Right lung (tissue), 10 donors: ENCODE measurements around the gene SLC9B2. TPM values are rescaled to one million over a fixed set of nuclear protein-coding genes. Genes with fewer than 3 reads are reported as not detected.
A peak's percentile ranks its signal among the peaks of the same experiment; 100 is the strongest.

Source experiments
- DNase-seq, 2 donors: peaks; one replicate each; pipeline ENCODE4 v3.0.0-alpha.2; 2013
- long read RNA-seq, 8 donors: transcript quantifications; one replicate each; lab custom pipeline, GENCODE V29; 2026
- polyA plus RNA-seq, 5 donors: library from polyadenylated mRNA; unstranded; fragments of 120-200 nt; gene quantifications; one replicate each; pipeline versions ENCODE4 v1.2.1 to v1.2.3, GENCODE V29; 2013; ENCODE audit warnings: inconsistent platforms in 1 of 5, low replicate concordance in 1 of 5; ENCODE audit not compliant: insufficient read length in 5 of 5, insufficient read depth in 1 of 5

SLC9B2 gene, protein sequence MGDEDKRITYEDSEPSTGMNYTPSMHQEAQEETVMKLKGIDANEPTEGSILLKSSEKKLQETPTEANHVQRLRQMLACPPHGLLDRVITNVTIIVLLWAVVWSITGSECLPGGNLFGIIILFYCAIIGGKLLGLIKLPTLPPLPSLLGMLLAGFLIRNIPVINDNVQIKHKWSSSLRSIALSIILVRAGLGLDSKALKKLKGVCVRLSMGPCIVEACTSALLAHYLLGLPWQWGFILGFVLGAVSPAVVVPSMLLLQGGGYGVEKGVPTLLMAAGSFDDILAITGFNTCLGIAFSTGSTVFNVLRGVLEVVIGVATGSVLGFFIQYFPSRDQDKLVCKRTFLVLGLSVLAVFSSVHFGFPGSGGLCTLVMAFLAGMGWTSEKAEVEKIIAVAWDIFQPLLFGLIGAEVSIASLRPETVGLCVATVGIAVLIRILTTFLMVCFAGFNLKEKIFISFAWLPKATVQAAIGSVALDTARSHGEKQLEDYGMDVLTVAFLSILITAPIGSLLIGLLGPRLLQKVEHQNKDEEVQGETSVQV
- 10 to 100 TPM in 1 of 5 donors, 1 to 10 TPM in 4; 5.8 to 12.1 (median 8.3) TPM for polyA plus RNA-seq
- long read RNA-seq, donor 1, partial matches to known transcripts: 0 of 1 reads
- long read RNA-seq, donor 1, other reads (novel, unspliced or antisense): 0 of 1 reads
- long read RNA-seq, donor 2: 0 reads
- long read RNA-seq, donor 3, partial matches to known transcripts: 0 of 1 reads
- long read RNA-seq, donor 3, other reads (novel, unspliced or antisense): 0 of 1 reads
- long read RNA-seq, donor 4, partial matches to known transcripts: 0 of 1 reads
- long read RNA-seq, donor 4, other reads (novel, unspliced or antisense): 0 of 1 reads
- long read RNA-seq, donor 5, partial matches to known transcripts: 0 of 1 reads
- long read RNA-seq, donor 5, other reads (novel, unspliced or antisense): 0 of 1 reads
- long read RNA-seq, donor 6: 0 reads
- long read RNA-seq, donor 7, partial matches to known transcripts: 0 of 1 reads
- long read RNA-seq, donor 7, other reads (novel, unspliced or antisense): 0 of 1 reads
- long read RNA-seq, donor 8: 0 reads

DNA sequence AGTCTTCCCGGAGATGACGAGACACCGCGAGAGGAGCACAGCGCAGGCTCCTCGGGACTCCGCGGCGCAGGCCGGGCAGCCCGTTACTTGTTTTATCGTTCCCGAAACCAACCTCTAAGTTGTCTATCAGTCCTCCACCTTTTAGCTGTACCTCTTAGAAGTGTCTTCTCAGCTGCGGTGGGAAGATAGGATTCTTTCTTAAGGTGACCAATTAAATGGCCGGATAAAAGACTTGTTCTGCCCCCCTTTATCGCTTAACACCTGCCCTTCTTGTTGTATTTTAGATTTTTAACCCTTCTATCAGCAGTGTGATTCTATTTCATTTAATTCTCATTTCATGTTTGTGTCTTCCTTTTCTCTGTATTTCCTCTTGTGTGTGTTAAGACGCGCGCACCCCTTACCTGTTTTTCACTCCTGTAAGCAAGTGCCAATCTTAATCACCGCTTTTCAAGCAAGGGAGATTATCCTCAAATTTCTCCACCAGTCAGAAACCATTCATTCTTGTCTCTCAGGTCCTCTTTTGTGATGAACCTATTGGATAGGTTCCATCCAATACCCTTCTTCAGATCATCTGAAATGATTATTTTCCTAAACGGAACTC lies at the start of gene SLC9B2:
Gene SLC9B2 (minus strand): TSS at position 15 of the 601 bp plus-strand sequence. CDS start 9,211 bp downstream, outside the sequence.
- peak in 1 of 2 donors; percentile 56 for DNase-seq

DNA sequence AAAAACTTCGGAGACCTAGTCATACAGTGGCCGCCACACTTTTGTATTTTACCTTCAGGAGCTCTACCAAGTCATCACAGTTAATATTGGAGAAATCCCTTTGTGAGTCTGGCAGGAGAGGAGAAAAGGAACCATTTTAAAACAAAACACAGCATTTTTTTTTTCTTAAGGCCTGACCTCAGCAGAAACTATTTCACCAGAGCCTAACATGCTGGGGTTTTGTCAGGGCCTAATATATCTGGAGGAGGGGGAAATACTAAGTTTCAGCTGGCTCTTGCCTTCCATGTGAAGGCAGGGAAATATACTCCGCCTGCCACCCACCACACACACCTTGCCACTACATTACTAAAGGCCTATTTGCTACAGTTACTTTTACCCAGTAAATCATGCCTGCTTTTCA lies 49.6 kb upstream of the SLC9B2 start:
- DNase-seq: no peak

DNA sequence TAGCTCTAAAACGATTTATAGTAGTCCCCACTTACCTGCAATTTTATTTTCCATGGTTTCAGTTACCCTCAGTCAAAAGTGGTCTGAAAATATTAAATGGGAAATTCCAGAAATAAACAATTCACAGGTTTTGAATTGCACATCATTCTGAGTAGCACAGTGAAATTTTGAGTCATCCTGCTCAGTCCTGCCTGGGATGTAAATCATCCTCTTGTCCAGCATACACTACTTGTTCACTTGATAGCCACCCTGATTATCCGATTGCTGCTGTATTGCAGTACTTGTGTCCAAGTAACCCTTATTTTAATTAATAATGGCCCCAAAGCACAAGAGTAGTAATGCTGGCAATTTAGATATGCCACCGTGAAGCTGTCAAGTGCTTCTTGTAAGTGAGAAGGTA lies 46.6 kb upstream of the SLC9B2 start:
- DNase-seq: no peak

DNA sequence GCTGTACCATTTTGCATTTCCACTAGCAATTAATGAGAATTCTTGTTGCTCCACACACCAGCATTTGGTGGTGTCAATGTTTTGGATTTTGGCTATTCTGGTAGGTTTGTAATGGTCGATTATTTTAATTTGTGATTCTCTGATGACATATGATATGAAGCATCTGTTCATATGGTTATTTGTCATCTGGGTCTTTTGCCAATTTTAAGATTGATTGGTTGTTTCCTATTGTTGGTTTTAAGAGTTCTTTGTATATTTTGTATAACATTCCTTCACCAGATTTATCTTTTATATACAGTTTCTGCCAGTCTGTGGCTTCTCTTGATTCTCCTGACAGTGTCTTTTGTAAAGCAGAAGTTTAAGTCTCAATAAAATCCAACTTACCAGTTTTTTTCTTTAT lies 41.6 kb upstream of the SLC9B2 start:
- DNase-seq: no peak

DNA sequence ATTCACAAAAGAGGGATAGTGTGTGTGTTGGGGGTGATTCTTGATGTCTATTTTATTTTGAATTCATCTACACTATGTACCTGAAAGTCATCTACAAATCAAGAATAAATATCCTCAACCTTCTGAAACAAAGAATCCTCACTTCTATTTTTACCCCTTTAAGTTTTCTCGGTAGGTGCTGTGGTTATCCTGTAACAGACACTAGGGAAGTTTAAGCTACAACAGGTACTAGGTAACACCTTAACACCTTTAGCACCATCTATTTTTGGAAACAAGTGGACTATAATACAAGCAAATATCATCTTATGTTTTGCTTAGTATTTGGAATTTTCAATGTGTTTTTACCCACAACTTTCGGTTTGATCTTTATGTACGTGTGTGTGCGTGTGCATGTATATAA lies 35.0 kb upstream of the SLC9B2 start:
- no peak for DNase-seq

DNA sequence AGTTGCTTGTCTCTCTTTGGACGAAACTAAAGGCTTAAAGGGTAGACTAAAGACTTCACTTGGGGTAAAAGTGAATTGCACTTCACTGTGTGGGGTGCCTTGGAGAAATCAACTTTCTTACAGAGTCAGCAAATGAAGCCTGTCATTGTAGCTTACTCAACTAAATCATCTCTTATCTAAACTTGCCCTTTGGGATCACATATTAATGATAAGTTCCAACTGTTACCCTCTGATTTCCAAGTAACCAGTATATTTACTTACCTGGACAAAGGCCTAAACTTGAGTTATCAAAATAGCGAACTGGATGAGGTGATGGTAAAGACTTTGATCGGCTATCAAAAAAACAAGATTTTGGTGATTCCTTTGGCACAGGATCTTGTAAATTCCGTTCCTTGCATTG lies 32.0 kb upstream of the SLC9B2 start:
- no peak for DNase-seq

DNA sequence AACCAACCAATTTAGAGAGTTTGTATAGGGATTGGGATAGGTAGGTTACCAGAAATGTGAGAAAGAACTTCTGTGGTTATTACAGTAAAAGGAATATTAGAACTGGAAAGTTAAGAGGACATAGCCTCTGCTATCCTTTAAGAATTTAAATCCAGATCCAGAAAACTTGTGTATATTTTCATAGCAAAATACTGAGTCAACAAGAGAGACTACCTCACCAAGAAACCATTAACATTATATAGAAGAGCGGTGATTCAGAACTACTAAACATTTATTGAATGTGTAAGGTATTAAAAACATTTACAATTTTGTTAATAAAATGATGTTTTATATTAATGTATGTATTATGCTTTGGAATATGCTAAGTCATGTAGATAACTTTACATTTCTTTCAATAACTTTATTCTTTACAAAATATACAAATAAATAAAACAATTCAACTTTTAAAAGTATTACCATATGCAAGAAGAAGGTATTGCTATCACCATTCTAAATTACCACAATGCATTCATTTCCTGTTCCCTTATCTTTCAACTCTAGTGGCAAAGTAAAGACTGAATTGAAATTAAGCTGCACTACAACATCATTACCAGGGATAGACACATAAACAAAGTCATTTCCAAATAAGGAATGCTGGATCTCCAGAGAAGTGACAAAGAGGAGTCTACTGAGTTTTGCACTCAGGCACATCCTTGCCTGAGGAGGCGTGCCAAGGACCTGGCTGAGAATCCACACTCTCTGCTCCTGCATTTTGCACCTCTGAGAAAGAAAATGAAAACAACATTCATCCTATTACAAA lies 29.2 kb upstream of the SLC9B2 start:
- DNase-seq: no peak

DNA sequence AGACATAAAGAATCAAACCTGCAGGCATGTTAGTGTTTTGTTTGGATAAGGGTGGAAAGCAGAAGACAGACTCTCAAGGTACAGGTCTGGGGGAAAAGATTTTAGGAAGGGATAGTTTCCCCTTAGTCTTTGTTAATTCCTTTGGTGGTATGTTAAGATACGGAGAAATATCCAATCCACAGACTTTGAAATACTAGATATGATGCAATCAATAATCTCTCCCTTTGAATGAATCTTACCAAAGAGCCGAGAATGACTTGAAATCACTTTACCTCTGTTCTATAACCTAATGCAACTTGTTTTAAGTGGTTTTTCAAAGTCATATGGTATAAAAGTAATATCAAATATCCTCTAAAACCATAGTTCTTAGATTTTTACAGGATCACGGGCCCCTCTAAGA lies 28.3 kb upstream of the SLC9B2 start:
- DNase-seq: no peak

DNA sequence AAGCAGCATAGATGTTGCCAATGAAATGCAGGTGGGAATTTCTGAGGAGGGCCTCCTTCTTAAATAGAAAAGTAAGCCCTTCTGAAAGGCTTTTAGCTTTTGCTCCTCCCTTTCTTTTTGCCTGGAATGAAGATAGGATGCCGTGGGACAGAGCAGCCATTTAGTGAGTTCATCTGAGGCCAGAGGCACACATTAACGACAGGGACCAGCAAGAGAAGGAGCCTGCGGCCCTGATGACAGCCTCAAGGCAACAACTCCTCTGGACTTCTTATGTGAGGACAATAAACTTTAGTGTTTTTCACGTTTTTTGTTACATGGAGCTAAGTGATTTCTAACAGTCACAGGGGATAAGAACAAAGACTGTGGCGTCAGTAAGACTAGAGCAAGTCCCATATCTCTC lies 24.1 kb upstream of the SLC9B2 start:
- no peak for DNase-seq

DNA sequence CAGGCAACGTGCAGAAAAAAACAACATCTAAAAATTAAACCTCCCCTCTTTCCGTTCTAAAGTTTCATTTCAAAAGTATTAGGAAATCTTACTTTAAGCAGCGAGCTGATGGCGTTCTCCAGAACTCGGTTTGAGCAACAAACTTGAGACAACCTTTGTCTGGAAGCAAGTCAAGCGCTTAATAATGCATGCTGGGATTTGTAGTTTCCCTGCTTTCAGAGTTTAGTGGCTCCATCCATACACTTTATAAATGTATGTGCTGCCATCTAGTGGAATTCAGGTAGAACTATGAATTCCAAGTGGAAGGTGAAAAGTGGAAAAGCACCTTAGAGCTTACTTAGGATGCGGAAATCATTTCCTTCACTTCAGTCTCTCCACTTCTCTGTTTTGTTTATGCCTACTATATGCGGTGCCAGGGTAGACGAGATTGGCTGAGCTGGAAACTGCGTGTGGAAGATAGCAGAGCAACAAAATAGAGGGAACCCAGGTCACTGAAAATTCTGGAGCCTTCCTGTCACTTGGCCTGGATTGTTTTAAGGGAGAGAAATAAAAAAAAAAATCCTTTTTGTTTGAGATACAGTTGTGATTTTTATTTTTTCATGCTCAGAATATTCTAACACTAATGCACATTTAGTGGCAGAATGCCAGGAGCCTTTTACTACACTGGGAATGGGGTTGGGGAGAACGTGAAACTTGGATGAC lies 23.3 kb upstream of the SLC9B2 start, which contains the start of gene BDH2:
Gene BDH2 (minus strand): TSS at position 144 of the 702 bp plus-strand sequence. CDS start 3,580 bp downstream, outside the sequence.
- DNase-seq: peak; percentile 85 to 90

DNA sequence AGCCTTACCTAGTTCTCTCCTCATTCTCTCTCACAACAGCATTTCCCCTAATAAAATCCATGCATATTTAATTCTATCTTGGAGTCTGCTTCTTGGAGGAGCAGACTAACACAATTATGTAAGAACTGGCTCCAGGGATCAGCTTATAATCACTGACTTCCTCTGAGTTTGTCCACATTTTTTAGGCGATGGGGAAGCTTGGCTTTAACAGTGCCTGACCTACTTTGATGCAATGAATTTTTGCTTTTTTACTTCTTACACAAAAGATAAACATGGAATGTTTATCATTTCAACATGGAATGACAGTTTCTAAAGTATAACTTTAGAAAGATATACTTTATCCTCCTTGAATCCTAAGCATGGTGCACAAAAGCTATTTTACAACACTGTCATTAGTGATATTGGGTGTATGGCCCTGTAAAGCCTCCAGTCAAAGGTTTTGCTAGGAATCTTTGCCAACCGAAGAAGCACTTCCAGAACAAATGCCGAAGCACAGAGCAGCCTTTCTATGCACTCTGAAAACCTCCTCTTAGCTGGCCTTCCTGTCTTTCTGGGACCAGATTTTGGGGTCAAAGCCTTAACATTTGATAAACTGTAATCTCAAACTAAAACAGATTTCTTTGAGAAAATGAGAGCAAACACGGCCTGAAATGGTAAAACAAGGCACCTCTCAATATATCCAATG lies 22.3 kb upstream of the SLC9B2 start:
- peak; percentile 8 to 24 for DNase-seq

DNA sequence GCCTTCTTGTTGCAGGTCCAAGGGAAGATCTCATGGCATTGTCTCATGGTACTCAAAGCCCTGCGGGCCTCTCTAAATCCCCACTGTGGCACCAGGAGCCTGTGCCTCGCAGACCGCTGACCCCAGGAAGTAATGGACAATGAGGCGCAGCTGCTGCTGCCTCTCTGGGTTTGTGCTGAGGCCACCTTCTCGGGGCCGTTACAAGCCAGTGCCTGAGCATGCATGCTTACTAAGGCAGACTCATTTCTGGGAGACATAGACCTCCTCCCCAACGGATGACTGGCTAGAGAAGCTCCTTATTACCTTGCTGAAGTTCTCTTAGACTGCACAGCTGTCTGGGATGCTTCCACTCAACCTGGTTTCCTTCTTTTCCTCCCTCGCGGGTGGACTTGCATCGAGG lies 21.8 kb upstream of the SLC9B2 start:
- DNase-seq: no peak

DNA sequence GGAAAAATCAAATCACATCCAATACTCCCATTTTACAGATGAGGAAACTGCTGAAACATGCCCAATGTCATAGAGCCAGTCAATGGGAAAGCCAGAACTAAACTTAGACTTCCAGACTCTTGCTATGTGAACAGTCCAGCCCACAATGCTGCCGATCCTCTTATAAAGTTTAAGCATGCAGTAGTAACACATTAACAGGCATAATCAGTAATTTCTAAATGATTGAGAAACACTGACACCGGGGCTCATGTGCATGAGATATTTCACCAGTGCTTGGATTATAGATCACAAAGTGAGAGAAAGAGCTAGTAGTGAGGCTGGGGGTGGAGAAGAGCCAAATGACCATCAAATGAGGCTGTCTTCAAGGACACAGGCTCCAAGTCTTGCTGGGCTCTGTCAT lies 20.6 kb upstream of the SLC9B2 start:
- no peak for DNase-seq

DNA sequence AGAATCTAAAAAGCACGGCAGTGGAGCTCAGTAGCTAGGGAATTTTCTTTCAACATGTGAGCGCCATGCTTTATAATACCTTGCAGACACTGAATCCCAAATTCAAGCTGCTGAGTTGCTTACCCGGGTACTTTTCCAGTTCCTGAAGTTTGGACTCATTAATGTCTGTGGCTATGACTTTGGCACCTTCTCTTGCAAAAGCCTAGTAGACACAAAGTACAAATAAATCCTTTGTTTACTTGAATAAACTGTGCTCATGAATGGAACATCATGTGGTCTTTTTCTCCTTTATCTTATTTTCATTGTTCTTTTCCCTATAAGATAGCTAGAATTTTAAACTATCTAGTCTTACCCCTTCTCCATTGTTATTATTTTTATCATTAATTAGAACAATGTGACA lies 18.5 kb upstream of the SLC9B2 start:
- DNase-seq: no peak

DNA sequence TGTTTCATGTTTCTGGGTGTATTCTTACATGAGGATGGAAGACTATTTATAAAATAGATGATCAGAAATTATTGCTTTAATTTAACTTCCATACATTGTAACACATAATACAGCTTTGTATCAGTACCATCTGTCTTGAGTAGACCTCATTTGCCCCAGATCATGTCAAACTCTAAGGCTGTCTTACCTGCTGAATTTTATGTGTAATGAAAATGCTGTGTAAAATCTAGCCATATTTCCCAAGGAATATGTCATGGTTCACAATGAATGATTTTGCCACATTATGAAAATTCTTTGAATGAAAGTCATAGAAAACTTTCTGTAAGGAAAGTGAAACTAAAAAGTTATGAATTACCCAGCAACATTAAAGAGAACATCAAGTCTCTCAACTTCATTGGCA lies 15.7 kb upstream of the SLC9B2 start:
- no peak for DNase-seq

DNA sequence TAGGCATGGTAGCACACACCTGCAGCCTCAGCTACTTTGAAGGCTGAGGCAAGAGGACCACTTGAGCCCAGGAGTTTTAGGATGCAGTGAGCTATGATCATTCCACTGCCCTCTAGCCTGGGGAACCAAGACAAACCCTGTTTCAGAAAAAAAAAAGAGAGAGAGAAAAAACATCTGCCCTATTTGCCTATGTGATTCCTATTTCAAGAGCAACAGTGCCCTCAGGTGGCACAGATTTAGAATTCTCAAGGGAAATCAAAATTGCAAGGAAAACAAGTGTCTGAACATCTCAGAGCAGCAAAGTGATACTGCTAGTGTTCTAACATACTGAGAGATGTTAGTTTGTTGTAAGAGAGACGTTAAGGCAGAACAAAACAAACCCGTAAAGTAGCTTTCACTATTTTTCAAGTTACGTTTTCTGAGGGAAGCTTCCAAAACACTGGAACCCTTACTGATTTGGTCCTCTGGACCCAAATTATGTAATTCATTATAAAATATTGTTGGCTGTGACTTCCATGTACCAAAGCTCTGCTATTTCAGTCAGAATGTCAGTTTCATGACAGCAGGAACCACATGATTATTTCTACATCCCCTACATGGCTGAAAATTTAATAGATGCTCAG lies 15.2 kb upstream of the SLC9B2 start:
- DNase-seq: peak; percentile 31 to 46

DNA sequence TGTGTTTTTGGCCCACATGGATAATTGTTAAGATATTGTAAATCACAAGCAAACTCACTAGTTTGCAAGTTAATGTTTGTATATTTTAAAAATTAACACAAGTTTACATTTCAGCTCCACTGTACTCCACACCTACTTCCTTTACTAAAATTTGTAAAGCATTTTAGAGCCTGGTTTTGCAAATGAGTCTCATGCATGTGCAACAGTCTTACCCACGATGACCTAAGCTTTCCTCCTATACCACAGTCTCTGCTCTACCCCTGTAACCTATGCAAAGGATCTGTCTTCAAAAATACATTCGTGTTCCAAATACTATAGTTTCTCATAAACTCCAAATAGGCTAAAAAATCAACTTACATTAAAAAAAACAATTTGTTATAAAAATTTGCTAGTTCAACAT lies 12.9 kb upstream of the SLC9B2 start:
- no peak for DNase-seq

DNA sequence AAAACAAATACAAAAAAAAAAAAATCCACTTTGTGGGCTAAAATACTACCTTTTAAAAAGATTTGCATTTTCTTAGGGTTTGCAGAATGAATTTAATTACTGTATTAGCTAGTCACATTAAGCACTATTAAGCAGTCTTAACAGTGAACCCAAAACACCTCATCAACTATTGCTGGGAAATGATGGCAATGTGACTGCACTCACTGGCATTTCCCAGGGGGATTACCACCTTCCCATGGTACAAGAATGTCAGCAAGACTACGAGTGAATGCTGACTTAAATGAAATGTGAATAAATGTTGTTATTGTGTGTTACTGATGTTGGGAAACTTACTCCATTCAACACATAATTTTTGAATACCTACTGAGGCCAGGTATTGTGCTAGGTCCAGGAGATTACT lies 10.0 kb upstream of the SLC9B2 start:
- DNase-seq: no peak

DNA sequence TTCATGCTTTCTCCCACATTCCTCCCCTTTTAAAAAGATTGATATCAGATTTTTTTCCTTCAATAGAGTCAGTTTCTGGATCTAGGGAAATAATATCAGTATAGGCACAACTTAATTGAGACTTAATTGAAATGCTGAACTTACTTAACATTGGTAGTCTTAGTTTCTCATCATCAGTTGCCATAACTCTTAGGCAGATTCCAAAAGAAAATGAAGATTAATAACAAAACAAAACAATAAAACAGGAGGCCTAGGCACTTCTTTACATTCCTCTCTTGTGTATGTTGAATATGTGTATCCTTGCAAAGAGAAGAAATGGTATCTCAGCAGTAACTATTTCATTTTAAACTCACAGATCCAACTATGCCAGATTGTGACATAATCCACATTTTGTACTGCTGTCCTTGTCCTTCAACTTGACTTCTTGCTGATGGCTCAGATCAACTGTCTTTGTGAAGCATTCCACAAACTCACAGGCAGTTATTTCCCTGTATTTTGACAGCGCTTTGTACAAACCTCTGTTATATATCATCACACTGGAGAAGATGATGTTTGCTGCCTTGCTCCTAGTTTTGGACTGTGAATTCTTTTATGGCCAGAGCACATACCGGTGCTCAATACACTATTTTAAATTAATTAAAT lies 9.1 kb upstream of the SLC9B2 start:
- no peak for DNase-seq
